H9 (cell line): ENCODE measurements around the gene ANK3. TPM values are rescaled to one million over a fixed set of nuclear protein-coding genes. Genes with fewer than 3 reads are reported as not detected.

Experiments used
- DNase-seq: peaks from one replicate; pipeline ENCODE4 v3.0.0-alpha.2; 2017
- H2AFZ ChIP-seq: one replicate; pipeline ENCODE4 v1.6.1; 2013; ENCODE audit warnings: mild to moderate bottlenecking, low read length, control low read depth, moderate library complexity
- H2AK5ac ChIP-seq: 2 replicates; pipeline ENCODE4 v1.6.1; 2013; ENCODE audit warnings: low read length, control low read depth, mixed read lengths; ENCODE audit not compliant: insufficient read length
- H2BK120ac ChIP-seq: one replicate; pipeline ENCODE4 v1.6.1; 2013; ENCODE audit warnings: low read depth, mild to moderate bottlenecking, low read length, control low read depth, inconsistent platforms; ENCODE audit not compliant: poor library complexity, severe bottlenecking
- H2BK12ac ChIP-seq: 2 replicates; pipeline ENCODE4 v1.6.1; 2013; ENCODE audit warnings: low read length, control low read depth, mixed read lengths, low read depth; ENCODE audit not compliant: insufficient read length
- H2BK15ac ChIP-seq: 2 replicates; pipeline ENCODE4 v1.6.1; 2013; ENCODE audit warnings: low read depth, low read length, control low read depth
- H2BK20ac ChIP-seq: one replicate; pipeline ENCODE4 v1.6.1; 2013; ENCODE audit warnings: low read depth, mild to moderate bottlenecking, low read length, control low read depth, inconsistent platforms; ENCODE audit not compliant: poor library complexity, severe bottlenecking
- H2BK5ac ChIP-seq: 2 replicates; pipeline ENCODE4 v1.6.1; 2013; ENCODE audit warnings: low read length, control low read depth, mixed read lengths; ENCODE audit not compliant: insufficient read length
- H3K14ac ChIP-seq: 2 replicates; pipeline ENCODE4 v1.6.1; 2013; ENCODE audit warnings: low read length, control low read depth; ENCODE audit not compliant: insufficient read depth
- H3K18ac ChIP-seq: 2 replicates; pipeline ENCODE4 v1.6.1; 2013; ENCODE audit warnings: low read depth, mild to moderate bottlenecking, mixed read lengths, low read length, control low read depth; ENCODE audit not compliant: insufficient read length
- H3K23ac ChIP-seq: 2 replicates; pipeline ENCODE4 v1.6.1; 2013; ENCODE audit warnings: low read length, control low read depth, mixed read lengths, low read depth; ENCODE audit not compliant: insufficient read length
- H3K23me2 ChIP-seq: 2 replicates; pipeline ENCODE4 v1.6.1; 2013; ENCODE audit warnings: low read depth, mild to moderate bottlenecking, mixed read lengths, low read length, control low read depth; ENCODE audit not compliant: insufficient read length, poor library complexity, severe bottlenecking
- H3K27ac ChIP-seq: 2 replicates; pipeline ENCODE4 v1.5.1; 2013; ENCODE audit warnings: low read length, control low read depth, mixed read lengths, low read depth; ENCODE audit not compliant: insufficient read length
- H3K27me3 ChIP-seq: 2 replicates; pipeline ENCODE4 v1.6.1; 2013; ENCODE audit warnings: low read length, control low read depth, inconsistent platforms; ENCODE audit not compliant: insufficient read depth
- H3K4ac ChIP-seq: 2 replicates; pipeline ENCODE4 v1.6.1; 2013; ENCODE audit warnings: low read depth, mild to moderate bottlenecking, control low read depth, inconsistent platforms, low read length, moderate library complexity
- H3K4me1 ChIP-seq: 2 replicates; pipeline ENCODE4 v1.6.1; 2013; ENCODE audit warnings: low read length, control low read depth, inconsistent platforms; ENCODE audit not compliant: insufficient read depth
- H3K4me2 ChIP-seq: 2 replicates; pipeline ENCODE4 v1.6.1; 2013; ENCODE audit warnings: low read length, control low read depth, mixed read lengths; ENCODE audit not compliant: insufficient read length, insufficient read depth
- H3K56ac ChIP-seq: 2 replicates; pipeline ENCODE4 v1.6.1; 2013; ENCODE audit warnings: low read depth, mild to moderate bottlenecking, mixed read lengths, low read length, control low read depth; ENCODE audit not compliant: insufficient read length
- H3K79me1 ChIP-seq: 2 replicates; pipeline ENCODE4 v1.6.1; 2013; ENCODE audit warnings: low read depth, mild to moderate bottlenecking, moderate library complexity, low read length, control low read depth, inconsistent platforms; ENCODE audit not compliant: insufficient read depth, poor library complexity, severe bottlenecking
- H3K79me2 ChIP-seq: 2 replicates; pipeline ENCODE4 v1.6.1; 2013; ENCODE audit warnings: low read length, control low read depth, inconsistent platforms; ENCODE audit not compliant: insufficient read depth
- H3K9ac ChIP-seq: 2 replicates; pipeline ENCODE4 v1.6.1; 2013; ENCODE audit warnings: low read length, control low read depth, mixed read lengths; ENCODE audit not compliant: insufficient read length; ENCODE audit errors: extremely low read depth
- H3K9me3 ChIP-seq: one replicate; pipeline ENCODE4 v1.6.1; 2013; ENCODE audit warnings: low read depth, low read length, inconsistent platforms; ENCODE audit not compliant: control insufficient read depth
- H3T11ph ChIP-seq: one replicate; pipeline ENCODE4 v1.6.1; 2013; ENCODE audit warnings: mild to moderate bottlenecking, low read length, control low read depth, inconsistent platforms
- H4K20me1 ChIP-seq: one replicate; pipeline ENCODE4 v1.6.1; 2013; ENCODE audit not compliant: control insufficient read depth, insufficient read length, insufficient read depth
- H4K5ac ChIP-seq: 2 replicates; pipeline ENCODE4 v1.6.1; 2013; ENCODE audit warnings: low read depth, mild to moderate bottlenecking, mixed read lengths, low read length, control low read depth; ENCODE audit not compliant: insufficient read length
- H4K8ac ChIP-seq: replicated peaks from 2 replicates; pipeline ENCODE4 v1.6.1; 2013; ENCODE audit warnings: low read length, control low read depth, mixed read lengths, low read depth; ENCODE audit not compliant: insufficient read length
- H4K91ac ChIP-seq: 2 replicates; pipeline ENCODE4 v1.6.1; 2013; ENCODE audit warnings: low read depth, mild to moderate bottlenecking, moderate library complexity, mixed read lengths, low read length, control low read depth; ENCODE audit not compliant: insufficient read length
- H3K27ac Mint-ChIP-seq, 3 experiments: 2 replicates in 2 of 3; 3 replicates in 1 of 3; pipeline ENCODE4 v1.8.0; 2020 to 2021; ENCODE audit warnings: mixed read lengths in 3 of 3, mild to moderate bottlenecking in 1 of 3, moderate library complexity in 1 of 3
- H3K27me3 Mint-ChIP-seq: 2 replicates; pipeline ENCODE4 v1.8.0; 2021; ENCODE audit warnings: low read depth, mild to moderate bottlenecking, moderate library complexity, mixed read lengths
- H3K36me3 Mint-ChIP-seq, 3 experiments: 2 replicates in 2 of 3; 3 replicates in 1 of 3; pipeline ENCODE4 v1.8.0; 2020 to 2021; ENCODE audit warnings: low read depth in 3 of 3, mixed read lengths in 3 of 3; ENCODE audit not compliant: insufficient read depth in 1 of 3
- H3K4me1 Mint-ChIP-seq, 2 experiments: 2 replicates each; pipeline ENCODE4 v1.8.0; 2020; ENCODE audit warnings: mixed read lengths in 2 of 2
- H3K4me3 Mint-ChIP-seq, 2 experiments: 2 replicates in 1 of 2; 3 replicates in 1 of 2; pipeline ENCODE4 v1.8.0; 2020 to 2021; ENCODE audit warnings: mild to moderate bottlenecking in 2 of 2, mixed read lengths in 2 of 2, moderate library complexity in 1 of 2
- H3K9me3 Mint-ChIP-seq, 2 experiments: 2 replicates in 1 of 2; 3 replicates in 1 of 2; pipeline ENCODE4 v1.8.0; 2020; ENCODE audit warnings: mild to moderate bottlenecking in 2 of 2, mixed read lengths in 2 of 2, moderate library complexity in 1 of 2
- CTCF ChIP-seq: fragments of 200-600 bp; sonication (generic); conservative IDR thresholded peaks from 3 replicates; pipeline ENCODE4 v1.8.0; 2021; ENCODE audit warnings: antibody characterized with exemption, mild to moderate bottlenecking
- WGBS: extraction: QIAGEN DNeasy Blood & Tissue Kit; methylation state at CpG from one replicate; pipeline ENCODE4 v1.1.7; 2013; ENCODE audit warnings: missing lambda C conversion rate, low lambda C conversion rate, mixed read lengths; ENCODE audit not compliant: insufficient read length; ENCODE audit errors: extremely low coverage; 5-methylcytosine and 5-hydroxymethylcytosine counted together
- total RNA-seq: library from RNA; stranded (reverse); gene quantifications from 2 replicates; pipeline ENCODE4 v1.2.1, GENCODE V29; 2021

ANK3 gene
- total RNA-seq, 1 experiment from 2014 or later, result 59.6 TPM

- Histone ChIP-seq H3K18ac (no peak overlapping the region), H3K79me2 (no peaks in the 10 kb centered on the region), H3K9ac (no peak overlapping the region), H2AK5ac (no peak overlapping the region), H3T11ph (no peak overlapping the region), H3K23ac (no peak overlapping the region), H4K20me1 (no peaks in the 10 kb centered on the region), H3K79me1 (no peaks in the 10 kb centered on the region), H3K4ac (no peak overlapping the region), H2BK120ac (no peak overlapping the region), H4K91ac (no peak overlapping the region), H4K5ac (no peak overlapping the region), H3K4me1 (no peaks in the 10 kb centered on the region), H3K23me2 (no peaks in the 10 kb centered on the region), H3K27me3 (no peaks in the 10 kb centered on the region), H4K8ac (no peak overlapping the region), H3K4me2 (no peak overlapping the region), H2AFZ (no peak overlapping the region), H2BK5ac (no peak overlapping the region), H2BK15ac (no peak overlapping the region), H3K56ac (no peak overlapping the region), H3K27ac (no peak overlapping the region), H3K14ac (no peak overlapping the region), H3K9me3 (no peaks in the 10 kb centered on the region), H2BK12ac (no peak overlapping the region), H2BK20ac (no peak overlapping the region)
- WGBS, result no CpG with 5 or more reads among the region's 1 CpG
- H3K4me1 Mint-ChIP-seq, result peaks cover 8 to 12% of the 10 kb centered on the region in 2 experiments; a peak in 3 of 4 replicates
- no peaks in the 10 kb centered on the region; the same call in 1 of the 2 replicates for H3K27me3 Mint-ChIP-seq
- TF ChIP-seq CTCF, result no peak
- DNase-seq, result no peak
- no peak overlapping the region for H3K27ac Mint-ChIP-seq
- H3K4me3 Mint-ChIP-seq, result no peak overlapping the region
- H3K9me3 Mint-ChIP-seq, result no peaks in the 10 kb centered on the region
- peaks cover 0 to 4% (median 2%) of the 10 kb centered on the region in 3 experiments; a peak in 1 of 7 replicates for H3K36me3 Mint-ChIP-seq
These were observed 227.0 kb downstream of the ANK3 start for GRCh38 chr10:60162631-60163030.
